Measurements from ENCODE around the gene ZNRF2.

The ZNRF2 gene

DNA sequence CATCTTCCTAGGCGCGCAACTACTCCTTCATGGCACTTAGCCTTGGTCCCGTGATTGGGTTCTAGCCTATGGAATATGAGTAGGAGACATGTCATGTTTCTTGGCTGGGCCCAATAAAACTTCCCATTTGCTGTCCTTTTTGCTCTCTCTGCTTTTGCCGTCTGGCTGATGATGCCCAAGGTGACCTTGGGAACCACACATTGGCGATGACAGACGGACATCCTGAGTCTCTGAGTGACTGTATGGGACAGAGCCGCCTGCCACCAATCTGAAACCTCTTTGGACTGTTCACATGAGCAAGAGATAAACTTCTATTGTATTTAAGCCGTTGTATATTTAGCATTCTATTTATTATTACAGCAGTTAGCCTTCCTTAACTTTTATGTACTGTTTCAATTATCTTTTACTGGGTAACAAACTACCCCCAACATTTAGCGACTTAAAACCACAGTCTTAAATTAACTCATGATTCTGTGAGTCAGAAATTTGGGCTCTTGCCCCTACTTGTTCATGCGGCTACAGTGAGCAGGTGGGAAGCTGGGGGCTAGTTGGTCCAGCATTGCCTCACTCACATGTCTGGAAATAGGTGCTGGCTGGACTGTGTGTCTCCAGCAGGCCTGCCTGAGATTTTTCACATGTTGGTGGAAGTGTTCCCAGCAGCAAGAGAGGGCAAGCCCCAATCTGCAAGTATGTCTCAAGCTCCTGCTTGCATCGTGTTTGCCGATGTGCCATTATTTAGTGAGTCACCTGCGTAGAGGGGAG, 122.4 kb downstream of the ZNRF2 start:
- no peaks in the 10 kb centered on the region for H3K36me3 Mint-ChIP-seq
- no peak for ATAC-seq
- no peak overlapping the region for H3K4me3 Mint-ChIP-seq
- no peaks in the 10 kb centered on the region for H3K4me1 Mint-ChIP-seq
- no peak for DNase-seq (ENCODE audit: low spot score in 2 of 2)
- H3K27ac Mint-ChIP-seq = no peak overlapping the region
- H3K9me3 Mint-ChIP-seq = no peaks in the 10 kb centered on the region

DNA sequence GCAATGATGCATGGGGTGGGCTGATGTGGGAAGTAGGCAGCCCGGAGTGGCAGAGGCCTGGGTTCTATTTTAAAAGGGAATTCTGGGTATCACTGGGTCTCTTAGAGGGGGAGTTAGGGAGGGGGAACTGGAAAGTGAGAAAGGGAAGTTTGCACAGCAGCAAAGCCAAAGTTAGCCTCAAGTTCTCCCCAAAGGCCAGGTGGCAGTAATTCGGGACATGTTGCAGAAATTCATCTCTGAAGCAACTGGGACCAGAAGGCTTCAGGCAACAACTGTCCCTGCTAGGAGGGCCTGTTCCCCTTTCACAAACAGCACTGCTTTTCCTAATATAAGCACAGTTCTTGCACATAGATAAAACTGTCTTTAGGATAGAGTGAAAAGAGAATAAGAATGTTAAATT, 126.8 kb downstream of the ZNRF2 start:
- ATAC-seq (no peak), DNase-seq (ENCODE audit: low spot score in 2 of 2) (no peak)
- peak overlapping the region; percentile 10 for H3K27ac Mint-ChIP-seq
- no peaks in the 10 kb centered on the region for H3K36me3 Mint-ChIP-seq
- no peak overlapping the region for H3K4me3 Mint-ChIP-seq
- no peaks in the 10 kb centered on the region for H3K4me1 Mint-ChIP-seq
- no peaks in the 10 kb centered on the region for H3K9me3 Mint-ChIP-seq

GRCh38 chr7:30411897-30412296, 127.5 kb downstream of the ZNRF2 start:
- Mint-ChIP-seq H3K4me1 (no peaks in the 10 kb centered on the region), H3K9me3 (no peaks in the 10 kb centered on the region), H3K36me3 (no peaks in the 10 kb centered on the region), H3K27ac (peak overlapping the region; percentile 10), H3K4me3 (no peak overlapping the region)
- DNase-seq (ENCODE audit: low spot score in 2 of 2) = no peak
- ATAC-seq = no peak

- H3K27ac Mint-ChIP-seq = no peak overlapping the region
- ATAC-seq (peak; percentile 55), DNase-seq (ENCODE audit: low spot score in 2 of 2) (no peak)
- H3K4me3 Mint-ChIP-seq = no peak overlapping the region
- no peaks in the 10 kb centered on the region for H3K9me3 Mint-ChIP-seq
- no peaks in the 10 kb centered on the region for H3K4me1 Mint-ChIP-seq
- no peaks in the 10 kb centered on the region for H3K36me3 Mint-ChIP-seq
Observed at GRCh38 chr7:30412782-30413504, 128.5 kb downstream of the ZNRF2 start.

- Mint-ChIP-seq H3K36me3 (no peaks in the 10 kb centered on the region), H3K27ac (no peak overlapping the region), H3K9me3 (no peaks in the 10 kb centered on the region), H3K4me3 (no peak overlapping the region), H3K4me1 (no peaks in the 10 kb centered on the region)
- ATAC-seq (no peak), DNase-seq (ENCODE audit: low spot score in 2 of 2) (no peak)
Observed at GRCh38 chr7:30413864-30414263, 129.5 kb downstream of the ZNRF2 start.

Data from stimulated activated effector memory CD8-positive, alpha-beta T cell treated with anti-CD3 and anti-CD28 coated beads, Interleukin-12 subunit alpha, Interleukin-12 subunit beta, amount 100 ng/mL, for 72 hours (primary cell).